GM23338 (cell line): ENCODE results near the gene WIPI1. TPM values are rescaled to one million over a fixed set of nuclear protein-coding genes. Genes with fewer than 3 reads are reported as not detected.

Experiments used
- ATAC-seq: fragments of 200-7000 bp; cut with Tn5 transposase; 3 replicates; pipeline ENCODE4 v1.9.1; 2020
- DNase-seq: peaks from one replicate; pipeline ENCODE4 v3.0.0-alpha.2; 2015; ENCODE audit warnings: low spot score
- H2AFZ ChIP-seq: fragments of 200-600 bp; sonication (generic); 2 replicates; pipeline ENCODE4 v1.8.0; 2016; ENCODE audit warnings: antibody characterized with exemption, mild to moderate bottlenecking, moderate library complexity
- H3F3A ChIP-seq: fragments of 200-600 bp; sonication (generic); replicated peaks from 2 replicates; pipeline ENCODE4 v1.8.0; 2017; ENCODE audit warnings: antibody characterized with exemption, mixed run types, low read depth
- H3K27ac ChIP-seq: fragments of 200-600 bp; sonication (generic); 2 replicates; pipeline ENCODE4 v1.6.1; 2016; ENCODE audit warnings: low read depth
- H3K27me3 ChIP-seq: fragments of 200-600 bp; sonication (generic); 2 replicates; pipeline ENCODE4 v1.8.0; 2016; ENCODE audit warnings: mild to moderate bottlenecking, mixed run types, moderate library complexity; ENCODE audit not compliant: insufficient read depth
- H3K36me3 ChIP-seq: fragments of 200-600 bp; sonication (generic); 2 replicates; pipeline ENCODE4 v1.8.0; 2016; ENCODE audit warnings: mild to moderate bottlenecking; ENCODE audit not compliant: insufficient read depth
- H3K4me1 ChIP-seq: fragments of 200-600 bp; sonication (generic); 2 replicates; pipeline ENCODE4 v1.8.0; 2016; ENCODE audit warnings: mild to moderate bottlenecking, moderate library complexity; ENCODE audit not compliant: insufficient read depth
- H3K4me2 ChIP-seq: fragments of 200-600 bp; sonication (generic); 2 replicates; pipeline ENCODE4 v1.7.1; 2017; ENCODE audit warnings: mixed run types
- H3K4me3 ChIP-seq: fragments of 200-600 bp; sonication (generic); 2 replicates; pipeline ENCODE4 v1.6.1; 2016; ENCODE audit warnings: mixed run types
- H3K79me2 ChIP-seq: fragments of 200-600 bp; sonication (generic); replicated peaks from 2 replicates; pipeline ENCODE4 v1.8.0; 2017; ENCODE audit warnings: mild to moderate bottlenecking; ENCODE audit not compliant: insufficient read depth
- H3K9me2 ChIP-seq: fragments of 200-600 bp; sonication (generic); 2 replicates; pipeline ENCODE4 v1.8.0; 2017; ENCODE audit not compliant: insufficient read depth
- H4K20me1 ChIP-seq: fragments of 200-600 bp; sonication (generic); replicated peaks from 2 replicates; pipeline ENCODE4 v1.8.0; 2017; ENCODE audit warnings: mild to moderate bottlenecking; ENCODE audit not compliant: insufficient read depth
- H3K27ac Mint-ChIP-seq: 2 replicates; pipeline ENCODE4 v1.8.0; 2020; ENCODE audit warnings: inconsistent platforms, mild to moderate bottlenecking, moderate library complexity, mixed read lengths
- H3K27me3 Mint-ChIP-seq: 3 replicates; pipeline ENCODE4 v1.8.0; 2022; ENCODE audit warnings: low read depth, mild to moderate bottlenecking, moderate library complexity, mixed read lengths, inconsistent platforms; ENCODE audit not compliant: insufficient read depth, poor library complexity
- H3K36me3 Mint-ChIP-seq: 3 replicates; pipeline ENCODE4 v1.8.0; 2021; ENCODE audit warnings: low read depth, mild to moderate bottlenecking, inconsistent platforms, moderate library complexity, mixed read lengths
- H3K4me1 Mint-ChIP-seq: 3 replicates; pipeline ENCODE4 v1.8.0; 2020; ENCODE audit warnings: mild to moderate bottlenecking, inconsistent platforms, mixed read lengths
- H3K4me3 Mint-ChIP-seq: 3 replicates; pipeline ENCODE4 v1.8.0; 2021; ENCODE audit warnings: moderate library complexity, mild to moderate bottlenecking, inconsistent platforms, mixed read lengths
- H3K9me3 Mint-ChIP-seq: 3 replicates; pipeline ENCODE4 v1.8.0; 2020; ENCODE audit warnings: moderate library complexity, mild to moderate bottlenecking, inconsistent platforms, mixed read lengths
- CREB1 ChIP-seq: fragments of 250-450 bp; sonication (Bioruptor Pico); IDR thresholded peaks from 2 replicates; pipeline ENCODE4 v1.5.0; 2020; ENCODE audit warnings: low read depth, mild to moderate bottlenecking, moderate library complexity
- EZH2 ChIP-seq: fragments of 200-600 bp; sonication (generic); IDR thresholded peaks from one replicate; pipeline ENCODE4 v1.8.0; 2017; ENCODE audit warnings: antibody characterized with exemption, mild to moderate bottlenecking, low read depth; ENCODE audit not compliant: unreplicated experiment
- NANOG ChIP-seq: IDR thresholded peaks from 2 replicates; pipeline ENCODE4 v1.6.1; 2016; ENCODE audit warnings: antibody characterized with exemption, borderline replicate concordance
- POLR2AphosphoS5 ChIP-seq: IDR thresholded peaks from 2 replicates; pipeline ENCODE4 v1.6.1; 2016; ENCODE audit warnings: antibody characterized with exemption, low read depth
- STAT1 ChIP-seq: IDR thresholded peaks from one replicate; pipeline ENCODE4 v1.6.1; 2016; ENCODE audit warnings: antibody characterized with exemption; ENCODE audit not compliant: unreplicated experiment
- ZNF114 ChIP-seq: fragments of 250-450 bp; sonication (Bioruptor Pico); IDR thresholded peaks from 2 replicates; pipeline ENCODE4 v1.5.0; 2020; ENCODE audit warnings: mild to moderate bottlenecking, moderate library complexity
- polyA plus RNA-seq: library from polyadenylated mRNA; unstranded; fragments of >200 nt; fragmentation: Nextera tagmentation; extraction: Ambion mirVana; gene quantifications from 2 replicates; pipeline ENCODE4 v1.2.1, GENCODE V29; 2016
- total RNA-seq: library from RNA; depleted of rRNA; stranded (reverse); fragments of >200 nt; shearing (Covaris generic); gene quantifications from 2 replicates; pipeline ENCODE4 v1.2.3, GENCODE V29; 2014
- TF ChIP-seq, protein P1 (sequence below): fragments of 250-450 bp; sonication (Bioruptor Pico); IDR thresholded peaks from 2 replicates; pipeline ENCODE4 v1.5.0; 2020; ENCODE audit warnings: mild to moderate bottlenecking, moderate library complexity
- TF ChIP-seq, protein P2 (sequence below), 2 experiments: fragments of 200-600 bp in 1 of 2; sonication (generic) in 1 of 2; conservative IDR thresholded peaks; 2 replicates each; pipeline versions ENCODE4 v1.5.1 to v1.6.1; 2016 to 2017; ENCODE audit warnings: antibody characterized with exemption in 2 of 2, low read depth in 2 of 2, mild to moderate bottlenecking in 2 of 2, moderate library complexity in 1 of 2
- TF ChIP-seq, protein P3 (sequence below): IDR thresholded peaks from one replicate; pipeline ENCODE4 v1.6.1; 2018; ENCODE audit warnings: antibody characterized with exemption; ENCODE audit not compliant: unreplicated experiment

Gene WIPI1
- total and polyA plus RNA-seq, 2 experiments from 2014 or later = 24.1 to 29.3 TPM

DNA sequence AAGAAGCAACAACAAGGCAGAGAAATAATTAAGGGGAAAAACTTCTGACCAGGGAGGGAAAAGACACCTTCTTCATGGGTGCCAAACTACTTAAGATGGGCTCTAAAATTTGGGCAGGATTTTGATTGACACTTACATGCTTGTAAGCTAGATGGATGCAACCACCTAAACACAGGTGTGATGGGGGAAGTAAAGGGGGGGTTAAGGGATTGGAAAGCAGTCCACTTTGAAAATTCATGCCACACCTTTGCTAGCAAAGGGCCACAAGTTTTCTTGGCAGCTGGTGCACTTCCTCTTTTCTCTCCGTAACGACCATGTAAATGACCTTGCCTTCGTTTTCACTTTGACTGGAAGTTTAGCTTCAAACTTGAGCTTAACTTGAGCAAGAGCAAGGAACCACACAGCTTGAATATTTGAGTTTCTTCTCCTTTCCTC is 40.6 kb upstream of the WIPI1 start:
- no peak overlapping the region for H3K27ac Mint-ChIP-seq
- Histone ChIP-seq H3K4me3 (no peak overlapping the region), H3K27me3 (no peaks in the 10 kb centered on the region), H3K4me1 (no peaks in the 10 kb centered on the region), H2AFZ (0 out of 2 replicates have a peak overlapping the region, but pooled peaks have one; percentile 72), H3K9me2 (no peaks in the 10 kb centered on the region), H3K4me2 (no peak overlapping the region), H4K20me1 (no peaks in the 10 kb centered on the region), H3K36me3 (no peaks in the 10 kb centered on the region), H3K79me2 (no peaks in the 10 kb centered on the region), H3K27ac (no peak overlapping the region), H3F3A (0 out of 2 replicates have a peak, but pooled peaks cover 3% of the 10 kb centered on the region)
- H3K9me3 Mint-ChIP-seq = peaks cover 8% of the 10 kb centered on the region
- ATAC-seq (no peak), DNase-seq (no peak)
- H3K4me1 Mint-ChIP-seq = no peaks in the 10 kb centered on the region
- H3K36me3 Mint-ChIP-seq = peaks cover 5% of the 10 kb centered on the region; the same call in 2 of the 3 replicates
- H3K4me3 Mint-ChIP-seq = no peak overlapping the region
- TF ChIP-seq, protein P1, sequence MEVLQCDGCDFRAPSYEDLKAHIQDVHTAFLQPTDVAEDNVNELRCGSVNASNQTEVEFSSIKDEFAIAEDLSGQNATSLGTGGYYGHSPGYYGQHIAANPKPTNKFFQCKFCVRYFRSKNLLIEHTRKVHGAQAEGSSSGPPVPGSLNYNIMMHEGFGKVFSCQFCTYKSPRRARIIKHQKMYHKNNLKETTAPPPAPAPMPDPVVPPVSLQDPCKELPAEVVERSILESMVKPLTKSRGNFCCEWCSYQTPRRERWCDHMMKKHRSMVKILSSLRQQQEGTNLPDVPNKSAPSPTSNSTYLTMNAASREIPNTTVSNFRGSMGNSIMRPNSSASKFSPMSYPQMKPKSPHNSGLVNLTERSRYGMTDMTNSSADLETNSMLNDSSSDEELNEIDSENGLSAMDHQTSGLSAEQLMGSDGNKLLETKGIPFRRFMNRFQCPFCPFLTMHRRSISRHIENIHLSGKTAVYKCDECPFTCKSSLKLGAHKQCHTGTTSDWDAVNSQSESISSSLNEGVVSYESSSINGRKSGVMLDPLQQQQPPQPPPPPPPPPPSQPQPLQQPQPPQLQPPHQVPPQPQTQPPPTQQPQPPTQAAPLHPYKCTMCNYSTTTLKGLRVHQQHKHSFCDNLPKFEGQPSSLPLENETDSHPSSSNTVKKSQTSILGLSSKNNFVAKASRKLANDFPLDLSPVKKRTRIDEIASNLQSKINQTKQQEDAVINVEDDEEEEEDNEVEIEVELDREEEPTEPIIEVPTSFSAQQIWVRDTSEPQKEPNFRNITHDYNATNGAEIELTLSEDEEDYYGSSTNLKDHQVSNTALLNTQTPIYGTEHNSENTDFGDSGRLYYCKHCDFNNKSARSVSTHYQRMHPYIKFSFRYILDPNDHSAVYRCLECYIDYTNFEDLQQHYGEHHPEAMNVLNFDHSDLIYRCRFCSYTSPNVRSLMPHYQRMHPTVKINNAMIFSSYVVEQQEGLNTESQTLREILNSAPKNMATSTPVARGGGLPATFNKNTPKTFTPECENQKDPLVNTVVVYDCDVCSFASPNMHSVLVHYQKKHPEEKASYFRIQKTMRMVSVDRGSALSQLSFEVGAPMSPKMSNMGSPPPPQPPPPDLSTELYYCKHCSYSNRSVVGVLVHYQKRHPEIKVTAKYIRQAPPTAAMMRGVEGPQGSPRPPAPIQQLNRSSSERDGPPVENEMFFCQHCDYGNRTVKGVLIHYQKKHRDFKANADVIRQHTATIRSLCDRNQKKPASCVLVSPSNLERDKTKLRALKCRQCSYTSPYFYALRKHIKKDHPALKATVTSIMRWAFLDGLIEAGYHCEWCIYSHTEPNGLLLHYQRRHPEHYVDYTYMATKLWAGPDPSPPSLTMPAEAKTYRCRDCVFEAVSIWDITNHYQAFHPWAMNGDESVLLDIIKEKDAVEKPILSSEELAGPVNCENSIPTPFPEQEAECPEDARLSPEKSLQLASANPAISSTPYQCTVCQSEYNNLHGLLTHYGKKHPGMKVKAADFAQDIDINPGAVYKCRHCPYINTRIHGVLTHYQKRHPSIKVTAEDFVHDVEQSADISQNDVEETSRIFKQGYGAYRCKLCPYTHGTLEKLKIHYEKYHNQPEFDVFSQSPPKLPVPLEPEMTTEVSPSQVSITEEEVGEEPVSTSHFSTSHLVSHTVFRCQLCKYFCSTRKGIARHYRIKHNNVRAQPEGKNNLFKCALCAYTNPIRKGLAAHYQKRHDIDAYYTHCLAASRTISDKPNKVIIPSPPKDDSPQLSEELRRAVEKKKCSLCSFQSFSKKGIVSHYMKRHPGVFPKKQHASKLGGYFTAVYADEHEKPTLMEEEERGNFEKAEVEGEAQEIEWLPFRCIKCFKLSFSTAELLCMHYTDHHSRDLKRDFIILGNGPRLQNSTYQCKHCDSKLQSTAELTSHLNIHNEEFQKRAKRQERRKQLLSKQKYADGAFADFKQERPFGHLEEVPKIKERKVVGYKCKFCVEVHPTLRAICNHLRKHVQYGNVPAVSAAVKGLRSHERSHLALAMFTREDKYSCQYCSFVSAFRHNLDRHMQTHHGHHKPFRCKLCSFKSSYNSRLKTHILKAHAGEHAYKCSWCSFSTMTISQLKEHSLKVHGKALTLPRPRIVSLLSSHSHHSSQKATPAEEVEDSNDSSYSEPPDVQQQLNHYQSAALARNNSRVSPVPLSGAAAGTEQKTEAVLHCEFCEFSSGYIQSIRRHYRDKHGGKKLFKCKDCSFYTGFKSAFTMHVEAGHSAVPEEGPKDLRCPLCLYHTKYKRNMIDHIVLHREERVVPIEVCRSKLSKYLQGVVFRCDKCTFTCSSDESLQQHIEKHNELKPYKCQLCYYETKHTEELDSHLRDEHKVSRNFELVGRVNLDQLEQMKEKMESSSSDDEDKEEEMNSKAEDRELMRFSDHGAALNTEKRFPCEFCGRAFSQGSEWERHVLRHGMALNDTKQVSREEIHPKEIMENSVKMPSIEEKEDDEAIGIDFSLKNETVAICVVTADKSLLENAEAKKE (CRISPR knock-in tag) = no peak
- TF ChIP-seq CREB1 (CRISPR knock-in tag) (no peak), STAT1 (no peak), EZH2 (no peak), NANOG (no peak)
- peaks cover 12% of the 10 kb centered on the region for H3K27me3 Mint-ChIP-seq

DNA sequence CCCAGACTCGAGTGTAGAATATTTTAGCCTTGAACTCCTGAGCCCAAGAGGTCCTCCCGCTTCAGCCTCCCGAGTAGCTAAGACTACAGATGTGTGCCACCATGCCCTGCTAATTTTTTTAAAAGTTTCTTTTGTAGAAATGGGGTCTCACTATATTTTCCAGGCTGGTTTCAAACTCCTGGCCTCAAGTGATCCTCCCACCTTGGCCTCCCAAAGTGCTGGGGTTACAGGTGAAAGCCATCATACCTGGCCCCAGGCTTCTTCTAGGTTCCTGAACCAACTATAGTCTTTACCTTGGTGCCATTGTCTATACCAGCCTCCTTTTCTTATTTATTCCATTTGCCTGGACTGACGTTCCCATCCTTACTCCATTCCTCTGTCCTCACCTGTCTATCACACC is 37.8 kb upstream of the WIPI1 start:
- no peak for ATAC-seq
- Histone ChIP-seq H3F3A (0 out of 2 replicates have a peak, but pooled peaks cover 3% of the 10 kb centered on the region), H3K4me2 (no peak overlapping the region), H3K79me2 (no peaks in the 10 kb centered on the region), H3K4me1 (no peaks in the 10 kb centered on the region; the same call in 1 of the 2 replicates), H3K9me2 (no peaks in the 10 kb centered on the region), H3K36me3 (no peaks in the 10 kb centered on the region), H4K20me1 (no peaks in the 10 kb centered on the region), H3K27ac (no peak overlapping the region), H3K4me3 (no peak overlapping the region), H2AFZ (no peak overlapping the region), H3K27me3 (no peaks in the 10 kb centered on the region)
- H3K27me3 Mint-ChIP-seq = peaks cover 12% of the 10 kb centered on the region
- peaks cover 8% of the 10 kb centered on the region for H3K9me3 Mint-ChIP-seq
- H3K27ac Mint-ChIP-seq = no peak overlapping the region
- H3K4me3 Mint-ChIP-seq = no peak overlapping the region
- no peaks in the 10 kb centered on the region; the same call in 2 of the 3 replicates for H3K4me1 Mint-ChIP-seq
- peaks cover 5% of the 10 kb centered on the region; the same call in 2 of the 3 replicates for H3K36me3 Mint-ChIP-seq
- DNase-seq = no peak
- no peak for TF ChIP-seq ZNF114 (CRISPR knock-in tag)
- TF ChIP-seq EZH2 = no peak
- no peak for TF ChIP-seq STAT1
- no peak for TF ChIP-seq POLR2AphosphoS5
- TF ChIP-seq, protein P2, sequence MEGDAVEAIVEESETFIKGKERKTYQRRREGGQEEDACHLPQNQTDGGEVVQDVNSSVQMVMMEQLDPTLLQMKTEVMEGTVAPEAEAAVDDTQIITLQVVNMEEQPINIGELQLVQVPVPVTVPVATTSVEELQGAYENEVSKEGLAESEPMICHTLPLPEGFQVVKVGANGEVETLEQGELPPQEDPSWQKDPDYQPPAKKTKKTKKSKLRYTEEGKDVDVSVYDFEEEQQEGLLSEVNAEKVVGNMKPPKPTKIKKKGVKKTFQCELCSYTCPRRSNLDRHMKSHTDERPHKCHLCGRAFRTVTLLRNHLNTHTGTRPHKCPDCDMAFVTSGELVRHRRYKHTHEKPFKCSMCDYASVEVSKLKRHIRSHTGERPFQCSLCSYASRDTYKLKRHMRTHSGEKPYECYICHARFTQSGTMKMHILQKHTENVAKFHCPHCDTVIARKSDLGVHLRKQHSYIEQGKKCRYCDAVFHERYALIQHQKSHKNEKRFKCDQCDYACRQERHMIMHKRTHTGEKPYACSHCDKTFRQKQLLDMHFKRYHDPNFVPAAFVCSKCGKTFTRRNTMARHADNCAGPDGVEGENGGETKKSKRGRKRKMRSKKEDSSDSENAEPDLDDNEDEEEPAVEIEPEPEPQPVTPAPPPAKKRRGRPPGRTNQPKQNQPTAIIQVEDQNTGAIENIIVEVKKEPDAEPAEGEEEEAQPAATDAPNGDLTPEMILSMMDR (conservative IDR thresholded peaks at IDR 0.05; ENCODE audit: low read depth in 2 of 2) = no peak
- no peak for TF ChIP-seq NANOG
- TF ChIP-seq, protein P3, sequence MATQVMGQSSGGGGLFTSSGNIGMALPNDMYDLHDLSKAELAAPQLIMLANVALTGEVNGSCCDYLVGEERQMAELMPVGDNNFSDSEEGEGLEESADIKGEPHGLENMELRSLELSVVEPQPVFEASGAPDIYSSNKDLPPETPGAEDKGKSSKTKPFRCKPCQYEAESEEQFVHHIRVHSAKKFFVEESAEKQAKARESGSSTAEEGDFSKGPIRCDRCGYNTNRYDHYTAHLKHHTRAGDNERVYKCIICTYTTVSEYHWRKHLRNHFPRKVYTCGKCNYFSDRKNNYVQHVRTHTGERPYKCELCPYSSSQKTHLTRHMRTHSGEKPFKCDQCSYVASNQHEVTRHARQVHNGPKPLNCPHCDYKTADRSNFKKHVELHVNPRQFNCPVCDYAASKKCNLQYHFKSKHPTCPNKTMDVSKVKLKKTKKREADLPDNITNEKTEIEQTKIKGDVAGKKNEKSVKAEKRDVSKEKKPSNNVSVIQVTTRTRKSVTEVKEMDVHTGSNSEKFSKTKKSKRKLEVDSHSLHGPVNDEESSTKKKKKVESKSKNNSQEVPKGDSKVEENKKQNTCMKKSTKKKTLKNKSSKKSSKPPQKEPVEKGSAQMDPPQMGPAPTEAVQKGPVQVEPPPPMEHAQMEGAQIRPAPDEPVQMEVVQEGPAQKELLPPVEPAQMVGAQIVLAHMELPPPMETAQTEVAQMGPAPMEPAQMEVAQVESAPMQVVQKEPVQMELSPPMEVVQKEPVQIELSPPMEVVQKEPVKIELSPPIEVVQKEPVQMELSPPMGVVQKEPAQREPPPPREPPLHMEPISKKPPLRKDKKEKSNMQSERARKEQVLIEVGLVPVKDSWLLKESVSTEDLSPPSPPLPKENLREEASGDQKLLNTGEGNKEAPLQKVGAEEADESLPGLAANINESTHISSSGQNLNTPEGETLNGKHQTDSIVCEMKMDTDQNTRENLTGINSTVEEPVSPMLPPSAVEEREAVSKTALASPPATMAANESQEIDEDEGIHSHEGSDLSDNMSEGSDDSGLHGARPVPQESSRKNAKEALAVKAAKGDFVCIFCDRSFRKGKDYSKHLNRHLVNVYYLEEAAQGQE = no peak
